Transverse colon (tissue), 3 donors: ENCODE data around the gene PRB3.

Experiments
- CTCF ChIP-seq, 5 experiments: fragments of 200-600 bp in 3 of 5; fragments of 450-650 bp in 2 of 5; sonication (generic) in 3 of 5; IDR thresholded peaks; 1 replicate in 2 of 5; 2 replicates in 3 of 5; pipeline ENCODE4 v1.5.1; 2016 to 2017; ENCODE audit warnings: antibody characterized with exemption in 5 of 5, inconsistent platforms in 3 of 5, mild to moderate bottlenecking in 2 of 5, moderate library complexity in 1 of 5
- EP300 ChIP-seq: sonication (generic); formaldehyde crosslinking; IDR thresholded peaks from one replicate; pipeline ENCODE4 v1.6.1; 2017; ENCODE audit warnings: antibody characterized with exemption, low read depth
- POLR2A ChIP-seq: fragments of 450-650 bp; IDR thresholded peaks from one replicate; pipeline ENCODE4 v1.6.1; 2016; ENCODE audit warnings: antibody characterized with exemption, mild to moderate bottlenecking, moderate library complexity

GRCh38 chr12:11240348-11240930, 29.1 kb downstream of the PRB3 start:
- TF ChIP-seq CTCF (IDR thresholded peaks at IDR 0.05) (no peak), EP300 (no peak), POLR2A (no peak)
